ENCODE measurements around the gene SCD. TPM values are rescaled to one million over a fixed set of nuclear protein-coding genes. Genes with fewer than 3 reads are reported as not detected.

SCD gene
- total RNA-seq, 1 donor from 2014 or later = 13.2 TPM

DNA sequence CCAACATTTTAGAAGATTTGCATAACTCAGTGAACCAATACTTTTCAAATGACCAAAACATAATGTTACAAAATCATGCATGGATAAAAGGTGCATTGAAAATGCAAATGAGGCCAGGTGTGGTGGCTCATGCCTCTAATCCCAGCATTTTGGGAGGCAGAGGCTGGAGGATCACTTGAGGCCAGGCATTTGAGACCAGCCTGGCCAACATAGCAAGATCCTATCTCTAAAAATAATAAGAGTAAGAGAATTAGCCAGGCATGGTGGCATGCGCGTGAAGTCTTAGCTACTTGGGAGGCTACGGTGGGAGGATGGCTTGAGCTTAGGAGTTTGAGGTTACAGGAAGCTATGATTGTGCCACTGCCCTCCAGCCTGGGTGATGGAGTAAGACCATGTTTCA is 33.4 kb downstream of the SCD start:
- DNase-seq (no peak), ATAC-seq (no peak)
- intact Hi-C loops (cut with micrococcal nuclease) = no loop called here

DNA sequence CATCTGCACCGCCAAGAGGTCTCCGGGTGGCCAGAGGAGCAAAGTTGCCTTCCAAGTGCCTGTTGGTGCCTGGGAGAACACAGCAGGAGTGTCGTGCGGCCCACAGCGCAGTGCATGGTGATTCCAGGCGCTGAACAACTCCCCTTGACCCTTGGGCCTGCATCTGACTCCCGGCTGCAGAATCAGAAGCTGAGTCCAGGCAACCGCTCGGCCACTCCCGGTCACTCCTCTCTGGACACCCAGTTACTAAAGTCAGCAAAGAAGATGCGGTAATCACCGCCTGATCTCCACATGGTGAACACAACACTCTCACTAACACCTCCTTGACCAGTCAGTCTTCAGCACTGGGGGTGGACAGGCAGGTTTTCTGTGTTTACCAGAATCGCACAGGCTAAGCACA is 35.5 kb downstream of the SCD start:
- ATAC-seq (no peak), DNase-seq (no peak)
- intact Hi-C loops (cut with micrococcal nuclease) = no loop called here

GRCh38 chr10:100383251-100383650 is 36.2 kb downstream of the SCD start:
- DNase-seq (no peak), ATAC-seq (no peak)
- intact Hi-C loops (cut with micrococcal nuclease) = no loop called here

GRCh38 chr10:100391163-100392002 is 44.4 kb downstream of the SCD start:
- ATAC-seq (no peak), DNase-seq (no peak)
- intact Hi-C loops (cut with micrococcal nuclease) = no loop called here

GRCh38 chr10:100392686-100393003 is 45.6 kb downstream of the SCD start:
- DNase-seq (no peak), ATAC-seq (no peak)
- intact Hi-C loops (cut with micrococcal nuclease) = no loop called here

DNA sequence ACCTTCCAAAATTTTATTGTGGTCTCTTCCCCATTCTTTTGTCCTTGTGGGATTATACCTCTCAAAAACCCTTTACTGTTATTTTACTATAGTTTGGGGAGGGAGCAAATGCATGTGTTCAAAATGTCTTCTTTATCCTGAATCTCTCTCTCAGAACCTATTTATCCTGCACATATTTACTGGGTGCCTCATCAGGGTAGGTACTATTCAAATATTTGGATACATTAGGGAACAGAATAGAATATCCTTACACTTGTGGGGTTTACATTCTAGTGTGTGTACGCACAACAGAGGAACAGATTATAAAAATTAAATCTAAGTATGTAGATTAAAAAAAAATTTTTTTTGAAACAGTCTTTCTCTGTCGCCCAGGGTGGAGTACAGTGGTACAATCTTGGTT is 48.6 kb downstream of the SCD start:
- no peak for ATAC-seq
- DNase-seq = no peak
- intact Hi-C loops (cut with micrococcal nuclease) = no loop called here

- intact Hi-C loops (cut with micrococcal nuclease) = no loop called here
- no peak for ATAC-seq
- no peak for DNase-seq
These were observed 49.6 kb downstream of the SCD start for GRCh38 chr10:100396605-100397004.

DNA sequence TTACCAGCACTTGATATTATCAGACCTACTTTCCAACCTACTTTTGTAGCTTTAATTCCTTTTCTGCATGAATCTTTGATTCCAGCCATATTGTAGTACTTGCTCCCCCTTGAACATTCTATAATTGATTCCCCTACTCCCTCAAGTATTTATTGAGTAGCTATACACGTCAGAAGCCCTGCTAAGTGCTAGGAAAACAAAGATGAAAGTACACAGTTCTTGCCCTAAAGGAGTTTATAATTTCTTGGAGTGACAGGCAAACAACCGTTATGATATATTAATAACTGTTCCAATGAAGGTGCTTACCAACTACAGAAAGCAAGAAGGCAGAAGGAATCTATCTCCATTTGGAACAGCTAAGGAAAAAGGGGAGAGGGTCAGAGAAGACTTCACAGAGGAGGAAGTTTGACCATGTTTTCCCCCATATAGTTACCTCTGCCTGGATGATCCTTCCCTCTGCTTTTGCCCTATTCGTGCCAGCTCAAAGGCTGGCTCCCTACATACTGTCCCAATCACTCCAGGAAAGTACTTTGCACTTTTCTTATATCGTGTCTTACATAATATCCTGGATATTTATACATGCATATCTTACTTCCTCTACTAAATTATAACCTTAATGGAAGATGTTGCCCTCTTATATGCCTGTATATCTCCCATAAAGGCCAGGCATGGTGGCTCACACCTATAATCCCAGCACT is 54.7 kb downstream of the SCD start:
- ATAC-seq (no peak), DNase-seq (no peak)
- intact Hi-C loops (cut with micrococcal nuclease) = no loop called here

GRCh38 chr10:100403734-100404133 is 56.7 kb downstream of the SCD start:
- no peak for ATAC-seq
- intact Hi-C loops (cut with micrococcal nuclease) = no loop called here

GRCh38 chr10:100413173-100413572 is 66.1 kb downstream of the SCD start:
- intact Hi-C loops (cut with micrococcal nuclease) = no loop called here
- DNase-seq (no peak), ATAC-seq (no peak)

More at GRCh38 chr10:100403734-100404133, 56.7 kb downstream of the SCD start:
- DNase-seq = no peak

Other genes starting within 250 kb of the SCD start
- gene ERLIN1, start 161.2 kb upstream of the SCD start, total RNA-seq = 7.8 TPM
- gene CHUK, start 117.6 kb upstream of the SCD start, total RNA-seq = 10.3 TPM
- gene CWF19L1, start 79.6 kb upstream of the SCD start, total RNA-seq = 13.0 TPM
- gene BLOC1S2, start 60.6 kb upstream of the SCD start, total RNA-seq = 18.2 TPM
- gene PKD2L1, start 17.0 kb upstream of the SCD start, total RNA-seq = not detected
- not detected for gene WNT8B, start 115.8 kb downstream of the SCD start, total RNA-seq
- gene SEC31B, start 172.6 kb downstream of the SCD start, total RNA-seq = 8.5 TPM
- 451 TPM for gene NDUFB8, start 182.6 kb downstream of the SCD start, total RNA-seq
- 54.6 TPM for gene HIF1AN, start 188.7 kb downstream of the SCD start, total RNA-seq